ENCODE measurements around the gene ASTN1. TPM values are rescaled to one million over a fixed set of nuclear protein-coding genes. Genes with fewer than 3 reads are reported as not detected.

The ASTN1 gene
- total and polyA plus RNA-seq, 9 of the 15 experiments (the other 6 are each of a cell fraction or from before 2014, with no cell fraction given) = 0.05 to 0.22 (median 0.18) TPM

- TF ChIP-seq, protein P1, sequence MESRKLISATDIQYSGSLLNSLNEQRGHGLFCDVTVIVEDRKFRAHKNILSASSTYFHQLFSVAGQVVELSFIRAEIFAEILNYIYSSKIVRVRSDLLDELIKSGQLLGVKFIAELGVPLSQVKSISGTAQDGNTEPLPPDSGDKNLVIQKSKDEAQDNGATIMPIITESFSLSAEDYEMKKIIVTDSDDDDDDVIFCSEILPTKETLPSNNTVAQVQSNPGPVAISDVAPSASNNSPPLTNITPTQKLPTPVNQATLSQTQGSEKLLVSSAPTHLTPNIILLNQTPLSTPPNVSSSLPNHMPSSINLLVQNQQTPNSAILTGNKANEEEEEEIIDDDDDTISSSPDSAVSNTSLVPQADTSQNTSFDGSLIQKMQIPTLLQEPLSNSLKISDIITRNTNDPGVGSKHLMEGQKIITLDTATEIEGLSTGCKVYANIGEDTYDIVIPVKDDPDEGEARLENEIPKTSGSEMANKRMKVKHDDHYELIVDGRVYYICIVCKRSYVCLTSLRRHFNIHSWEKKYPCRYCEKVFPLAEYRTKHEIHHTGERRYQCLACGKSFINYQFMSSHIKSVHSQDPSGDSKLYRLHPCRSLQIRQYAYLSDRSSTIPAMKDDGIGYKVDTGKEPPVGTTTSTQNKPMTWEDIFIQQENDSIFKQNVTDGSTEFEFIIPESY (CRISPR knock-in tag; IDR thresholded peaks at IDR 0.05) = no peak
- TF ChIP-seq CREB1 (IDR thresholded peaks at IDR 0.05) (no peak), CREB1 (CRISPR knock-in tag; IDR thresholded peaks at IDR 0.05) (no peak), MAFF (IDR thresholded peaks at IDR 0.05; ENCODE audit: low read length) (peak; percentile 68), PHF21A (IDR thresholded peaks at IDR 0.05; ENCODE audit: borderline replicate concordance, low read depth) (no peak; the same call in 1 of the 2 replicates), MTA2 (IDR thresholded peaks at IDR 0.05; ENCODE audit: low read depth) (no peak), CREBBP (IDR thresholded peaks at IDR 0.05; ENCODE audit: low read depth, low read length) (no peak), ARID3B (CRISPR knock-in tag; IDR thresholded peaks at IDR 0.05; ENCODE audit: borderline replicate concordance) (no peak), ZNF384 (IDR thresholded peaks at IDR 0.05; ENCODE audit: low read depth, low read length) (no peak), CBX2 (IDR thresholded peaks at IDR 0.05; ENCODE audit: insufficient read depth, low read length, poor library complexity, severe bottlenecking) (no peak), ILF3 (IDR thresholded peaks at IDR 0.05; ENCODE audit: borderline replicate concordance) (no peak), NFE2 (IDR thresholded peaks at IDR 0.05; ENCODE audit: low read depth) (peak; percentile 93), XRCC4 (IDR thresholded peaks at IDR 0.05; ENCODE audit: extremely low read depth, insufficient read depth, insufficient read length) (no peak), BCLAF1 (IDR thresholded peaks at IDR 0.05; ENCODE audit: borderline replicate concordance in 1 of 2, control insufficient read depth in 1 of 2, low read depth in 2 of 2, low read length in 1 of 2) (no peak)
- TF ChIP-seq, protein P2, sequence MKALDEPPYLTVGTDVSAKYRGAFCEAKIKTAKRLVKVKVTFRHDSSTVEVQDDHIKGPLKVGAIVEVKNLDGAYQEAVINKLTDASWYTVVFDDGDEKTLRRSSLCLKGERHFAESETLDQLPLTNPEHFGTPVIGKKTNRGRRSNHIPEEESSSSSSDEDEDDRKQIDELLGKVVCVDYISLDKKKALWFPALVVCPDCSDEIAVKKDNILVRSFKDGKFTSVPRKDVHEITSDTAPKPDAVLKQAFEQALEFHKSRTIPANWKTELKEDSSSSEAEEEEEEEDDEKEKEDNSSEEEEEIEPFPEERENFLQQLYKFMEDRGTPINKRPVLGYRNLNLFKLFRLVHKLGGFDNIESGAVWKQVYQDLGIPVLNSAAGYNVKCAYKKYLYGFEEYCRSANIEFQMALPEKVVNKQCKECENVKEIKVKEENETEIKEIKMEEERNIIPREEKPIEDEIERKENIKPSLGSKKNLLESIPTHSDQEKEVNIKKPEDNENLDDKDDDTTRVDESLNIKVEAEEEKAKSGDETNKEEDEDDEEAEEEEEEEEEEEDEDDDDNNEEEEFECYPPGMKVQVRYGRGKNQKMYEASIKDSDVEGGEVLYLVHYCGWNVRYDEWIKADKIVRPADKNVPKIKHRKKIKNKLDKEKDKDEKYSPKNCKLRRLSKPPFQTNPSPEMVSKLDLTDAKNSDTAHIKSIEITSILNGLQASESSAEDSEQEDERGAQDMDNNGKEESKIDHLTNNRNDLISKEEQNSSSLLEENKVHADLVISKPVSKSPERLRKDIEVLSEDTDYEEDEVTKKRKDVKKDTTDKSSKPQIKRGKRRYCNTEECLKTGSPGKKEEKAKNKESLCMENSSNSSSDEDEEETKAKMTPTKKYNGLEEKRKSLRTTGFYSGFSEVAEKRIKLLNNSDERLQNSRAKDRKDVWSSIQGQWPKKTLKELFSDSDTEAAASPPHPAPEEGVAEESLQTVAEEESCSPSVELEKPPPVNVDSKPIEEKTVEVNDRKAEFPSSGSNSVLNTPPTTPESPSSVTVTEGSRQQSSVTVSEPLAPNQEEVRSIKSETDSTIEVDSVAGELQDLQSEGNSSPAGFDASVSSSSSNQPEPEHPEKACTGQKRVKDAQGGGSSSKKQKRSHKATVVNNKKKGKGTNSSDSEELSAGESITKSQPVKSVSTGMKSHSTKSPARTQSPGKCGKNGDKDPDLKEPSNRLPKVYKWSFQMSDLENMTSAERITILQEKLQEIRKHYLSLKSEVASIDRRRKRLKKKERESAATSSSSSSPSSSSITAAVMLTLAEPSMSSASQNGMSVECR (CRISPR knock-in tag; IDR thresholded peaks at IDR 0.05) = no peak
- TF ChIP-seq, protein P3, sequence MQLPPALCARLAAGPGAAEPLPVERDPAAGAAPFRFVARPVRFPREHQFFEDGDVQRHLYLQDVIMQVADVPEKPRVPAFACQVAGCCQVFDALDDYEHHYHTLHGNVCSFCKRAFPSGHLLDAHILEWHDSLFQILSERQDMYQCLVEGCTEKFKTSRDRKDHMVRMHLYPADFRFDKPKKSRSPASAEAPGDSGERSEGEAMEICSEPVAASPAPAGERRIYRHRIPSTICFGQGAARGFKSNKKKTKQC (CRISPR knock-in tag; IDR thresholded peaks at IDR 0.05) = no peak
Observed at GRCh38 chr1:176858433-176858916, 306.0 kb downstream of the ASTN1 start (continued).

Data from K562 (cell line).